Suprapubic skin (tissue), 4 donors: Measurements from ENCODE around the gene FAM237B. TPM values are rescaled to one million over a fixed set of nuclear protein-coding genes. Genes with fewer than 3 reads are reported as not detected.

Source experiments
- DNase-seq, 2 donors: peaks; one replicate each; pipeline ENCODE4 v3.0.0-alpha.2; 2019; ENCODE audit warnings: low spot score in 2 of 2
- H3K27ac ChIP-seq: fragments of 200-600 bp; sonication (generic); one replicate; pipeline ENCODE4 v1.5.1; 2019
- H3K27me3 ChIP-seq: fragments of 200-600 bp; sonication (generic); one replicate; pipeline ENCODE4 v1.5.1; 2019
- H3K36me3 ChIP-seq: fragments of 200-600 bp; sonication (generic); one replicate; pipeline ENCODE4 v1.5.1; 2019
- H3K4me1 ChIP-seq: fragments of 200-600 bp; sonication (generic); one replicate; pipeline ENCODE4 v1.5.1; 2019
- H3K4me3 ChIP-seq: fragments of 200-600 bp; sonication (generic); one replicate; pipeline ENCODE4 v1.5.1; 2019; ENCODE audit warnings: mild to moderate bottlenecking
- H3K9me3 ChIP-seq: fragments of 200-600 bp; sonication (generic); one replicate; pipeline ENCODE4 v1.5.1; 2019
- CTCF ChIP-seq, 2 donors: fragments of 200-600 bp in 1 of 2; fragments of 450-650 bp in 1 of 2; sonication (generic) in 1 of 2; IDR thresholded peaks; one replicate each; pipeline ENCODE4 v1.5.1; 2016 to 2019; ENCODE audit warnings: antibody characterized with exemption in 2 of 2, mild to moderate bottlenecking in 1 of 2, moderate library complexity in 1 of 2
- EP300 ChIP-seq: sonication (generic); formaldehyde crosslinking; IDR thresholded peaks from one replicate; pipeline ENCODE4 v1.6.1; 2017; ENCODE audit warnings: antibody characterized with exemption
- POLR2A ChIP-seq, 2 donors: fragments of 450-650 bp; IDR thresholded peaks; one replicate each; pipeline ENCODE4 v1.6.1; 2017; ENCODE audit warnings: antibody characterized with exemption in 2 of 2, mild to moderate bottlenecking in 2 of 2, moderate library complexity in 2 of 2
- POLR2AphosphoS5 ChIP-seq, 3 donors: sonication (generic); formaldehyde crosslinking; IDR thresholded peaks; one replicate each; pipeline ENCODE4 v1.6.1; 2017; ENCODE audit warnings: antibody characterized with exemption in 3 of 3
- WGBS: methylation state at CpG from one replicate; pipeline ENCODE4 v1.1.5; 2018; 5-methylcytosine and 5-hydroxymethylcytosine counted together
- total RNA-seq, 4 donors: library from RNA; depleted of rRNA; stranded (reverse); fragments of >200 nt; gene quantifications; one replicate each; pipeline ENCODE4 v1.1.0, GENCODE V29; 2016

The FAM237B gene
- total RNA-seq, 4 donors from 2014 or later: not detected

- H3K4me1 ChIP-seq: no peaks in the 10 kb centered on the region
- WGBS: 72% methylated on average over 4 of the region's 4 CpGs
- no peaks in the 10 kb centered on the region for H3K9me3 ChIP-seq
- no peaks in the 10 kb centered on the region for H3K36me3 ChIP-seq
- no peak for DNase-seq
- no peak for TF ChIP-seq POLR2AphosphoS5 (IDR thresholded peaks at IDR 0.05)
- TF ChIP-seq POLR2A (IDR thresholded peaks at IDR 0.05): no peak
- no peak for TF ChIP-seq EP300
- no peak for TF ChIP-seq CTCF (IDR thresholded peaks at IDR 0.05)
- no peak overlapping the region for H3K4me3 ChIP-seq
- no peaks in the 10 kb centered on the region for H3K27me3 ChIP-seq
- H3K27ac ChIP-seq: no peak overlapping the region
Observed at GRCh38 chr7:90313907-90314306, 7.2 kb downstream of the FAM237B start.

GRCh38 chr7:90312745-90313144, 8.4 kb downstream of the FAM237B start:
- H3K27me3 ChIP-seq: no peaks in the 10 kb centered on the region
- H3K9me3 ChIP-seq: no peaks in the 10 kb centered on the region
- H3K27ac ChIP-seq: no peak overlapping the region
- DNase-seq: no peak
- WGBS: 90% methylated on average over 2 of the region's 2 CpGs
- no peaks in the 10 kb centered on the region for H3K4me1 ChIP-seq
- H3K4me3 ChIP-seq: no peak overlapping the region
- no peak for TF ChIP-seq EP300
- TF ChIP-seq CTCF (IDR thresholded peaks at IDR 0.05): no peak
- TF ChIP-seq POLR2A (IDR thresholded peaks at IDR 0.05): no peak
- no peak for TF ChIP-seq POLR2AphosphoS5 (IDR thresholded peaks at IDR 0.05)
- no peaks in the 10 kb centered on the region for H3K36me3 ChIP-seq

- H3K4me1 ChIP-seq: no peaks in the 10 kb centered on the region
- TF ChIP-seq CTCF (IDR thresholded peaks at IDR 0.05): no peak
Observed at GRCh38 chr7:90311175-90311574, 9.9 kb downstream of the FAM237B start.

GRCh38 chr7:90309872-90310271, 11.2 kb downstream of the FAM237B start:
- DNase-seq: no peak
- no peak for TF ChIP-seq POLR2A (IDR thresholded peaks at IDR 0.05)
- no peak for TF ChIP-seq EP300
- TF ChIP-seq POLR2AphosphoS5 (IDR thresholded peaks at IDR 0.05): no peak
- TF ChIP-seq CTCF (IDR thresholded peaks at IDR 0.05): no peak
- no peak overlapping the region for H3K27ac ChIP-seq
- H3K4me3 ChIP-seq: no peak overlapping the region
- H3K27me3 ChIP-seq: no peaks in the 10 kb centered on the region
- no peaks in the 10 kb centered on the region for H3K36me3 ChIP-seq
- H3K9me3 ChIP-seq: no peaks in the 10 kb centered on the region
- no peaks in the 10 kb centered on the region for H3K4me1 ChIP-seq
- 87% methylated on average over 5 of the region's 5 CpGs for whole genome bisulfite sequencing

More at GRCh38 chr7:90311175-90311574, 9.9 kb downstream of the FAM237B start:
- Histone ChIP-seq H3K4me3 (no peak overlapping the region), H3K9me3 (no peaks in the 10 kb centered on the region), H3K36me3 (no peaks in the 10 kb centered on the region), H3K27ac (no peak overlapping the region), H3K27me3 (no peaks in the 10 kb centered on the region)
- no peak for DNase-seq

GRCh38 chr7:90303241-90303640, 17.9 kb downstream of the FAM237B start:
- no peak for TF ChIP-seq POLR2A (IDR thresholded peaks at IDR 0.05)
- no peak for TF ChIP-seq CTCF (IDR thresholded peaks at IDR 0.05)
- TF ChIP-seq POLR2AphosphoS5 (IDR thresholded peaks at IDR 0.05): no peak
- no peak for TF ChIP-seq EP300
- Histone ChIP-seq H3K27ac (no peak overlapping the region), H3K36me3 (no peaks in the 10 kb centered on the region), H3K27me3 (no peaks in the 10 kb centered on the region), H3K4me3 (no peak overlapping the region), H3K9me3 (no peaks in the 10 kb centered on the region), H3K4me1 (no peaks in the 10 kb centered on the region)
- no peak for DNase-seq
- 81% methylated on average over 1 of the region's 1 CpG for WGBS
